ENCODE results near the gene GPR55. TPM values are rescaled to one million over a fixed set of nuclear protein-coding genes. Genes with fewer than 3 reads are reported as not detected.
A peak's percentile ranks its signal among the peaks of the same experiment; 100 is the strongest.

The GPR55 gene
- total and polyA plus RNA-seq, 9 donors: 0.04 to 0.08 TPM; not detected in 7

- Histone ChIP-seq H3K27me3 (ENCODE audit: control insufficient read depth, insufficient read depth, low read length) (peaks cover 12% of the 10 kb centered on the region), H3K9me3 (replicated peaks; ENCODE audit: control insufficient read depth, low read depth, low read length) (no peaks in the 10 kb centered on the region), H3K27ac (ENCODE audit: low read length) (no peak overlapping the region), H3K4me1 (ENCODE audit: control insufficient read depth, insufficient read depth, low read length) (peaks cover 1% of the 10 kb centered on the region), H3K4me3 (ENCODE audit: low read length) (no peak overlapping the region), H3K36me3 (ENCODE audit: control insufficient read depth, insufficient read depth, low read length) (no peaks in the 10 kb centered on the region)
- DNase-seq: no peak
- WGBS (ENCODE audit: insufficient coverage): no CpG with 5 or more reads among the region's 5 CpGs
Measured at GRCh38 chr2:230891064-230891463, 34.0 kb downstream of the GPR55 start.

GRCh38 chr2:230890646-230891045, 34.4 kb downstream of the GPR55 start:
- 83% methylated on average over 3 of the region's 4 CpGs for WGBS (ENCODE audit: insufficient coverage)
- H3K36me3 ChIP-seq (ENCODE audit: control insufficient read depth, insufficient read depth, low read length): no peaks in the 10 kb centered on the region
- DNase-seq: no peak
- H3K27me3 ChIP-seq (ENCODE audit: control insufficient read depth, insufficient read depth, low read length): peaks cover 12% of the 10 kb centered on the region
- no peaks in the 10 kb centered on the region for H3K9me3 ChIP-seq (replicated peaks; ENCODE audit: control insufficient read depth, low read depth, low read length)
- peaks cover 6% of the 10 kb centered on the region for H3K4me1 ChIP-seq (ENCODE audit: control insufficient read depth, insufficient read depth, low read length)
- no peak overlapping the region for H3K27ac ChIP-seq (ENCODE audit: low read length)
- no peak overlapping the region for H3K4me3 ChIP-seq (ENCODE audit: low read length)

GRCh38 chr2:230889911-230890601, 35.0 kb downstream of the GPR55 start:
- WGBS (ENCODE audit: insufficient coverage): 80% methylated on average over 13 of the region's 22 CpGs
- H3K9me3 ChIP-seq (replicated peaks; ENCODE audit: control insufficient read depth, low read depth, low read length): no peaks in the 10 kb centered on the region
- no peak overlapping the region for H3K4me3 ChIP-seq (ENCODE audit: low read length)
- H3K36me3 ChIP-seq (ENCODE audit: control insufficient read depth, insufficient read depth, low read length): no peaks in the 10 kb centered on the region
- no peak for DNase-seq
- H3K4me1 ChIP-seq (ENCODE audit: control insufficient read depth, insufficient read depth, low read length): peaks cover 7% of the 10 kb centered on the region
- peaks cover 12% of the 10 kb centered on the region for H3K27me3 ChIP-seq (ENCODE audit: control insufficient read depth, insufficient read depth, low read length)
- H3K27ac ChIP-seq (ENCODE audit: low read length): no peak overlapping the region

GRCh38 chr2:230888824-230889400, 36.1 kb downstream of the GPR55 start:
- peaks cover 7% of the 10 kb centered on the region for H3K4me1 ChIP-seq (ENCODE audit: control insufficient read depth, insufficient read depth, low read length)
- H3K9me3 ChIP-seq (replicated peaks; ENCODE audit: control insufficient read depth, low read depth, low read length): no peaks in the 10 kb centered on the region
- H3K36me3 ChIP-seq (ENCODE audit: control insufficient read depth, insufficient read depth, low read length): no peaks in the 10 kb centered on the region
- no peak overlapping the region for H3K27ac ChIP-seq (ENCODE audit: low read length)
- peaks cover 12% of the 10 kb centered on the region for H3K27me3 ChIP-seq (ENCODE audit: control insufficient read depth, insufficient read depth, low read length)
- 91% methylated on average over 8 of the region's 14 CpGs for WGBS (ENCODE audit: insufficient coverage)
- no peak for DNase-seq
- no peak overlapping the region for H3K4me3 ChIP-seq (ENCODE audit: low read length)

GRCh38 chr2:230887342-230887741, 37.7 kb downstream of the GPR55 start:
- DNase-seq: no peak
- H3K4me3 ChIP-seq (ENCODE audit: low read length): no peak overlapping the region
- WGBS (ENCODE audit: insufficient coverage): 56% methylated on average over 1 of the region's 7 CpGs

GRCh38 chr2:230886671-230887071, 38.4 kb downstream of the GPR55 start:
- peaks cover 9% of the 10 kb centered on the region for H3K27me3 ChIP-seq (ENCODE audit: control insufficient read depth, insufficient read depth, low read length)
- no peak overlapping the region for H3K4me3 ChIP-seq (ENCODE audit: low read length)
- H3K27ac ChIP-seq (ENCODE audit: low read length): no peak overlapping the region
- peaks cover 7% of the 10 kb centered on the region for H3K4me1 ChIP-seq (ENCODE audit: control insufficient read depth, insufficient read depth, low read length)
- 68% methylated on average over 5 of the region's 14 CpGs for WGBS (ENCODE audit: insufficient coverage)
- no peak for DNase-seq
- H3K9me3 ChIP-seq (replicated peaks; ENCODE audit: control insufficient read depth, low read depth, low read length): no peaks in the 10 kb centered on the region
- no peaks in the 10 kb centered on the region for H3K36me3 ChIP-seq (ENCODE audit: control insufficient read depth, insufficient read depth, low read length)

More at GRCh38 chr2:230887342-230887741, 37.7 kb downstream of the GPR55 start:
- Histone ChIP-seq H3K9me3 (replicated peaks; ENCODE audit: control insufficient read depth, low read depth, low read length) (no peaks in the 10 kb centered on the region), H3K36me3 (ENCODE audit: control insufficient read depth, insufficient read depth, low read length) (no peaks in the 10 kb centered on the region), H3K27ac (ENCODE audit: low read length) (no peak overlapping the region), H3K27me3 (ENCODE audit: control insufficient read depth, insufficient read depth, low read length) (peaks cover 10% of the 10 kb centered on the region), H3K4me1 (ENCODE audit: control insufficient read depth, insufficient read depth, low read length) (peaks cover 7% of the 10 kb centered on the region)

- Histone ChIP-seq H3K27me3 (ENCODE audit: control insufficient read depth, insufficient read depth, low read length) (peaks cover 5% of the 10 kb centered on the region), H3K4me1 (ENCODE audit: control insufficient read depth, insufficient read depth, low read length) (peaks cover 7% of the 10 kb centered on the region), H3K9me3 (replicated peaks; ENCODE audit: control insufficient read depth, low read depth, low read length) (no peaks in the 10 kb centered on the region), H3K4me3 (ENCODE audit: low read length) (no peak overlapping the region), H3K36me3 (ENCODE audit: control insufficient read depth, insufficient read depth, low read length) (no peaks in the 10 kb centered on the region), H3K27ac (ENCODE audit: low read length) (no peak overlapping the region)
- WGBS (ENCODE audit: insufficient coverage): 51% methylated on average over 5 of the region's 5 CpGs
- DNase-seq: no peak
Measured at GRCh38 chr2:230886206-230886605, 38.8 kb downstream of the GPR55 start.

GRCh38 chr2:230885463-230886130, 39.4 kb downstream of the GPR55 start:
- DNase-seq: peak; percentile 83
- 29% methylated on average over 4 of the region's 11 CpGs for WGBS (ENCODE audit: insufficient coverage)
- H3K4me3 ChIP-seq (ENCODE audit: low read length): no peak overlapping the region
- peaks cover 3% of the 10 kb centered on the region for H3K27me3 ChIP-seq (ENCODE audit: control insufficient read depth, insufficient read depth, low read length)
- no peak overlapping the region for H3K27ac ChIP-seq (ENCODE audit: low read length)
- H3K36me3 ChIP-seq (ENCODE audit: control insufficient read depth, insufficient read depth, low read length): no peaks in the 10 kb centered on the region
- no peaks in the 10 kb centered on the region for H3K9me3 ChIP-seq (replicated peaks; ENCODE audit: control insufficient read depth, low read depth, low read length)
- H3K4me1 ChIP-seq (ENCODE audit: control insufficient read depth, insufficient read depth, low read length): peaks cover 7% of the 10 kb centered on the region

- no peak overlapping the region for H3K4me3 ChIP-seq (ENCODE audit: low read length)
- H3K27me3 ChIP-seq (ENCODE audit: control insufficient read depth, insufficient read depth, low read length): no peaks in the 10 kb centered on the region
- DNase-seq: no peak
- peaks cover 24% of the 10 kb centered on the region for H3K36me3 ChIP-seq (ENCODE audit: control insufficient read depth, insufficient read depth, low read length)
- 76% methylated on average over 7 of the region's 7 CpGs for WGBS (ENCODE audit: insufficient coverage)
- peaks cover 19% of the 10 kb centered on the region for H3K4me1 ChIP-seq (ENCODE audit: control insufficient read depth, insufficient read depth, low read length)
- H3K27ac ChIP-seq (ENCODE audit: low read length): no peak overlapping the region
- H3K9me3 ChIP-seq (replicated peaks; ENCODE audit: control insufficient read depth, low read depth, low read length): no peaks in the 10 kb centered on the region
Measured at GRCh38 chr2:230881840-230882239, 43.2 kb downstream of the GPR55 start.

- H3K36me3 ChIP-seq (ENCODE audit: control insufficient read depth, insufficient read depth, low read length): peaks cover 41% of the 10 kb centered on the region
- no CpG with 5 or more reads among the region's 9 CpGs for WGBS (ENCODE audit: insufficient coverage)
- no peak overlapping the region for H3K4me3 ChIP-seq (ENCODE audit: low read length)
- H3K4me1 ChIP-seq (ENCODE audit: control insufficient read depth, insufficient read depth, low read length): peaks cover 14% of the 10 kb centered on the region
- DNase-seq: no peak
- no peak overlapping the region for H3K27ac ChIP-seq (ENCODE audit: low read length)
- no peaks in the 10 kb centered on the region for H3K27me3 ChIP-seq (ENCODE audit: control insufficient read depth, insufficient read depth, low read length)
- H3K9me3 ChIP-seq (replicated peaks; ENCODE audit: control insufficient read depth, low read depth, low read length): no peaks in the 10 kb centered on the region
Measured at GRCh38 chr2:230879891-230880290, 45.2 kb downstream of the GPR55 start.
